SK-N-SH (cell line): ENCODE measurements around the gene CSRP3. TPM values are rescaled to one million over a fixed set of nuclear protein-coding genes. Genes with fewer than 3 reads are reported as not detected.

Experiments
- CTCF ChIA-PET: fragments of 300-600, 350-600 bp; formaldehyde crosslinking; extraction: SDS; loops from one replicate; lab custom pipeline; 2021; lab: Yijun Ruan, JAX
- POLR2A ChIA-PET: fragments of 350-600 bp; sonication (Branson Sonifier 250); formaldehyde crosslinking; extraction: SDS; loops from one replicate; lab custom pipeline; 2020; ENCODE audit warnings: antibody characterized with exemption, inconsistent platforms; lab: Yijun Ruan, JAX
- DNase-seq: peaks from one replicate; pipeline ENCODE4 v3.0.0; 2012
- H2AFZ ChIP-seq: fragments of 200-600 bp; sonication (generic); 2 replicates; pipeline ENCODE4 v1.8.1; 2016; ENCODE audit warnings: antibody characterized with exemption, mild to moderate bottlenecking, low read depth
- H3F3A ChIP-seq: fragments of 200-600 bp; sonication (generic); replicated peaks from 2 replicates; pipeline ENCODE3; 2016; ENCODE audit warnings: antibody characterized with exemption, mild to moderate bottlenecking; ENCODE audit not compliant: insufficient read depth
- H3K27ac ChIP-seq, 2 experiments: fragments of 200-500 bp in 1 of 2; fragments of 200-600 bp in 1 of 2; sonication (Bioruptor generic) in 1 of 2; sonication (generic), shearing (Covaris generic) in 1 of 2; 2 replicates each; pipeline versions ENCODE4 v1.5.1 to v1.6.1; 2014 to 2016; ENCODE audit warnings: low read depth in 2 of 2, inconsistent platforms in 1 of 2, low read length in 1 of 2, mild to moderate bottlenecking in 1 of 2, mixed read lengths in 1 of 2
- H3K27me3 ChIP-seq: fragments of 200-600 bp; sonication (generic), shearing (Covaris generic); 2 replicates; pipeline ENCODE4 v1.6.1; 2016; ENCODE audit warnings: mixed run types; ENCODE audit not compliant: insufficient read depth
- H3K36me3 ChIP-seq, 2 experiments: fragments of 200-500 bp in 1 of 2; fragments of 200-600 bp in 1 of 2; sonication (Bioruptor generic) in 1 of 2; sonication (generic) in 1 of 2; replicated peaks in 1 of 2; 2 replicates each; pipeline versions ENCODE3 to v1.5.1; 2014 to 2016; ENCODE audit warnings: low read length in 1 of 2, mild to moderate bottlenecking in 1 of 2; ENCODE audit not compliant: insufficient read depth in 2 of 2, control insufficient read depth in 1 of 2
- H3K4me1 ChIP-seq, 2 experiments: fragments of 200-500 bp in 1 of 2; fragments of 200-600 bp in 1 of 2; sonication (Bioruptor generic) in 1 of 2; sonication (generic), shearing (Covaris generic) in 1 of 2; 2 replicates each; pipeline versions ENCODE4 v1.5.1 to v1.6.1; 2014 to 2016; ENCODE audit warnings: low read depth in 1 of 2, low read length in 1 of 2, mixed run types in 1 of 2; ENCODE audit not compliant: insufficient read depth in 2 of 2, control insufficient read depth in 1 of 2
- H3K4me2 ChIP-seq: fragments of 200-600 bp; sonication (generic), shearing (Covaris generic); 2 replicates; pipeline ENCODE4 v1.6.1; 2017; ENCODE audit warnings: mixed run types
- H3K4me3 ChIP-seq, 2 experiments: fragments of 200-500 bp in 1 of 2; fragments of 200-600 bp in 1 of 2; sonication (Bioruptor generic) in 1 of 2; sonication (generic), shearing (Covaris generic) in 1 of 2; 2 replicates each; pipeline versions ENCODE4 v1.5.1 to v1.8.1; 2014 to 2016; ENCODE audit warnings: low read depth in 2 of 2, inconsistent platforms in 1 of 2, low read length in 1 of 2, mild to moderate bottlenecking in 1 of 2, mixed read lengths in 1 of 2, moderate library complexity in 1 of 2
- H3K79me2 ChIP-seq: fragments of 200-600 bp; sonication (generic); 2 replicates; pipeline ENCODE4 v1.8.1; 2017; ENCODE audit warnings: mild to moderate bottlenecking; ENCODE audit not compliant: insufficient read depth
- H3K9ac ChIP-seq: fragments of 200-600 bp; sonication (generic); 2 replicates; pipeline ENCODE4 v1.6.1; 2017; ENCODE audit warnings: mixed run types
- H3K9me2 ChIP-seq: fragments of 200-600 bp; sonication (generic); 2 replicates; pipeline ENCODE4 v1.6.1; 2017; ENCODE audit warnings: mixed run types
- H3K9me3 ChIP-seq: fragments of 200-600 bp; sonication (generic); 2 replicates; pipeline ENCODE4 v1.6.1; 2017; ENCODE audit warnings: mixed run types, mild to moderate bottlenecking, moderate library complexity
- H4K20me1 ChIP-seq: fragments of 200-600 bp; sonication (generic); 2 replicates; pipeline ENCODE4 v1.6.1; 2017; ENCODE audit warnings: mild to moderate bottlenecking, mixed run types; ENCODE audit not compliant: insufficient read depth
- CTCF ChIP-seq: fragments of 200-600 bp; sonication (generic); IDR thresholded peaks from 2 replicates; pipeline ENCODE4 v1.6.1; 2017; ENCODE audit warnings: antibody characterized with exemption, mild to moderate bottlenecking, moderate library complexity
- EZH2phosphoT487 ChIP-seq: fragments of 200-600 bp; sonication (generic); IDR thresholded peaks from 2 replicates; pipeline ENCODE4 v1.6.1; 2017; ENCODE audit warnings: low read depth, mixed run types, mild to moderate bottlenecking, antibody characterized with exemption, moderate library complexity, borderline replicate concordance
- GABPA ChIP-seq: IDR thresholded peaks from 2 replicates; pipeline ENCODE4 v1.4.0; 2012; ENCODE audit warnings: low read depth, mild to moderate bottlenecking
- GATA2 ChIP-seq: sonication (generic); formaldehyde crosslinking; IDR thresholded peaks from 2 replicates; pipeline ENCODE4 v1.5.0; 2020; ENCODE audit warnings: mild to moderate bottlenecking, missing genetic modification reagents
- MAX ChIP-seq: IDR thresholded peaks from 2 replicates; pipeline ENCODE4 v1.4.0; 2012; ENCODE audit warnings: low read depth
- MXI1 ChIP-seq: IDR thresholded peaks from 2 replicates; pipeline ENCODE4 v1.6.1; 2012; ENCODE audit warnings: mild to moderate bottlenecking, low read depth, low read length, improper control_type of control experiment
- NFIC ChIP-seq: IDR thresholded peaks from 2 replicates; pipeline ENCODE4 v1.4.0; 2012; ENCODE audit warnings: borderline replicate concordance
- PBX3 ChIP-seq: IDR thresholded peaks from 2 replicates; pipeline ENCODE4; 2012
- RAD21 ChIP-seq: IDR thresholded peaks from 2 replicates; pipeline ENCODE4 v1.6.1; 2012; ENCODE audit warnings: mild to moderate bottlenecking, low read length
- RCOR1 ChIP-seq: fragments of 150-350 bp; IDR thresholded peaks from 2 replicates; pipeline ENCODE4 v1.6.1; 2017; ENCODE audit warnings: antibody characterized with exemption, low read length
- REST ChIP-seq: IDR thresholded peaks from 2 replicates; pipeline ENCODE4 v1.6.1; 2012; ENCODE audit warnings: mild to moderate bottlenecking, low read depth, low read length, moderate library complexity
- RXRA ChIP-seq: IDR thresholded peaks from 2 replicates; pipeline ENCODE4 v1.4.0; 2012; ENCODE audit warnings: low read depth, mild to moderate bottlenecking, borderline replicate concordance
- SIN3A ChIP-seq: IDR thresholded peaks from 2 replicates; pipeline ENCODE4 v1.6.1; 2012; ENCODE audit warnings: low read depth, mild to moderate bottlenecking, low read length, moderate library complexity, borderline replicate concordance
- TAF1 ChIP-seq: IDR thresholded peaks from 2 replicates; pipeline ENCODE4 v1.6.1; 2012; ENCODE audit warnings: low read depth, mild to moderate bottlenecking, low read length, moderate library complexity, borderline replicate concordance
- USF1 ChIP-seq: IDR thresholded peaks from 2 replicates; pipeline ENCODE4 v1.4.0; 2012; ENCODE audit warnings: low read depth, borderline replicate concordance
- WGBS: methylation state at CpG from one replicate; pipeline ENCODE4 v1.1.6; 2017; ENCODE audit warnings: low lambda C conversion rate; 5-methylcytosine and 5-hydroxymethylcytosine counted together
- polyA plus RNA-seq, 3 experiments: library from polyadenylated mRNA; depleted of rRNA; stranded (reverse); fragments of >200 nt; gene quantifications; 2 replicates each; pipeline ENCODE4 v1.2.3, GENCODE V29; 2012

The CSRP3 gene
- polyA plus RNA-seq, 1 of the 3 experiments (the other 2 are of a cell fraction): not detected

GRCh38 chr11:19216021-19216420 lies 14.2 kb upstream of the CSRP3 start:
- no peaks in the 10 kb centered on the region for H3K9me3 ChIP-seq
- no peak overlapping the region for H3K4me2 ChIP-seq
- H3K4me3 ChIP-seq: no peak overlapping the region
- DNase-seq: no peak
- no peaks in the 10 kb centered on the region for H3F3A ChIP-seq
- no peaks in the 10 kb centered on the region for H3K36me3 ChIP-seq
- no peaks in the 10 kb centered on the region for H3K27me3 ChIP-seq
- POLR2A ChIA-PET: no interaction called here
- H2AFZ ChIP-seq: no peak overlapping the region
- H3K9ac ChIP-seq: no peak overlapping the region
- peaks cover 0 to 6% of the 10 kb centered on the region in 2 experiments; a peak in 1 of 4 replicates for H3K4me1 ChIP-seq
- H4K20me1 ChIP-seq: no peaks in the 10 kb centered on the region
- H3K9me2 ChIP-seq: no peaks in the 10 kb centered on the region
- CTCF ChIA-PET: interaction anchor here (3.6 kb wide), 1 partner anchor 43 kb away, joined by 13 read pairs; no protein-coding TSS in a partner anchor
- H3K27ac ChIP-seq: no peak overlapping the region
- H3K79me2 ChIP-seq: no peaks in the 10 kb centered on the region
- TF ChIP-seq PBX3 (no peak), MXI1 (no peak), SIN3A (no peak), MAX (no peak), GABPA (no peak), EZH2phosphoT487 (no peak), TAF1 (no peak), NFIC (no peak), RAD21 (no peak), RCOR1 (no peak), USF1 (no peak), RXRA (no peak), GATA2 (CRISPR knock-in tag) (no peak), REST (no peak), CTCF (no peak)
- 69% methylated on average over 4 of the region's 4 CpGs for WGBS
